ENCODE results near the gene USP16.

The USP16 gene

DNA sequence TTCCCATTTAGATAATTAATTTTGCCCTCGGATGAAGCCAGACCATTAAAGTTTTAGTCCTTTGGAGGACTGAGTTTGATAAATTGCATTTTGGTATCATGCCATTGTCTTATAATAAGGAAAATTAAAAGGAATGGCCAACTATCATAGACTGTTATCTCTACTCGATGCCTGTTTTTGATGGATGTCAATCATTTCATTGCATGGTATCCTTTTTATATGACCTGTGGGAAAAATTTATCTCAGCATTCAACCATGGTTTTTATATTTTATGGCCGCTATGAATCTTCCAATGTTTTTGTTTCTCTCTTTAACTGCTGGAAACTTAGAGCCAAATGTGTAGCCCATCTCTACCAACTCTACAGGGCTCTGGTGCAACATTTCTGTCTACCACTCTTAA lies 58.8 kb downstream of the USP16 start:
- DNase-seq (ENCODE audit: low read depth in 2 of 2) = no peak

DNA sequence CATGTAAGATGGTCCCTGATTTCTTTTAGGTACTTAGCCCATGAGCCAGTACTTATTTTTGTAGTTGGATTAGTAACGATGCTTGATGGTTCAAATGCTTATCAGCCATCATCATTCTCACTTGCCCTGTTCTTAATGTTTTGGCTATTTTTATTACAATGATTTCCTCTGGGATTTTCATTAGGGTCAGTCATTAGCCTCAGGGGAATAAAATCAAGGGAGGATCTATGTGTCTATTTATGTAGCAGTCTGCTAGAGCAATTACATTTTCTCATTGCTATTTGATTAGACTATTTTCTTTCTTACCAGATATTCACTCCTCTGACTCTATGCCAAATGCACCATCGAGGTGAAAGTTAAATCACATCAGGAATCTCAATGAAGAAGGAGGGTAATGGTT lies 59.9 kb downstream of the USP16 start:
- no peak for DNase-seq (ENCODE audit: low read depth in 2 of 2)

DNA sequence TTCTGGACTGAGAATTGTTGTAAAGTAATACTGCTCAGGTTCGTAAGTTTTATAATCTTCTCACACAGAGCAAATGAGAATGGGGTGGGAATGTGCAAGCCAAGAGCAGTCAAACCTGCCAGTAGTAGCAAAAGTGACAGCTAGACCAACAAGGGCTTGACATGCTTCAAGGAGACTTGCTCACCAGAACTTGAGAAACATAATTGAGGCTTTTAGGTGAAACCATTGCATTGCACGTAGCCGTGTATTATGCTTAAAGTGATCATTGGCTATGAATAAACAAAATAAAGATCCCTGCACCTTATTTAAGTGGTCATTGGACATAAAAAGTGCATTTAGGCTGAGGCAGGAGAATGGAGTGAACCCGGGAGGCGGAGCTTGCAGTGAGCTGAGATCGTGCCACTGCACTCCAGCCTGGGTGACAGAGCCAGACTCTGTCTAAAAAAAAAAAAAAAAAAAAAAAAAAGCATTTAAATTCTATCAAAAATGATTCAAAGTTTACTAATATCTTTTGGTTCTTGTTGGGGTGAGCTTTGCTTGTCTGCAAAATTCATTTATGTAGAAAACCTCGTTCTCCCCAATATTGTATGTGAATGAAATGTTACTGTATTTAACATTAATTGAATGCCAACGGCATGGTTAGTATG lies 60.8 kb downstream of the USP16 start:
- no peak for DNase-seq (ENCODE audit: low read depth in 2 of 2)

DNA sequence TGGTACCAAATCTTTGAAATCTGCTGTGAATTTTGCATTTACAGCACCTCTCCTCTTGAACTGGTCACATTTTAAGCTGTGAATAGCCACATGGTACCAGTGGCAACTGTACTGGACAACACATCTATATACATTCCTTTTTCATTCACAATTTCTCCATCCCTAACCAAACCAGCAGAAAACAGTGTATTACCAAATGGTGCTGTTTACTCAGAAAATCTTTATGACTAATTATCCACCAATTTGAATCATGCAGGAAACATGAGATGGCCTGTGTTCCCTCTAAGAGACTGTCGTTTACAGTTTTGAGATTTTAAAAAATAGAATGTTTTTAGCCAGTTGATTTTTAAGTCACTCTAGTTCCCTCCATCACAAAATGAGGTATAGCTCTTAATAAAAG lies 66.6 kb downstream of the USP16 start:
- no peak for DNase-seq (ENCODE audit: low read depth in 2 of 2)

DNA sequence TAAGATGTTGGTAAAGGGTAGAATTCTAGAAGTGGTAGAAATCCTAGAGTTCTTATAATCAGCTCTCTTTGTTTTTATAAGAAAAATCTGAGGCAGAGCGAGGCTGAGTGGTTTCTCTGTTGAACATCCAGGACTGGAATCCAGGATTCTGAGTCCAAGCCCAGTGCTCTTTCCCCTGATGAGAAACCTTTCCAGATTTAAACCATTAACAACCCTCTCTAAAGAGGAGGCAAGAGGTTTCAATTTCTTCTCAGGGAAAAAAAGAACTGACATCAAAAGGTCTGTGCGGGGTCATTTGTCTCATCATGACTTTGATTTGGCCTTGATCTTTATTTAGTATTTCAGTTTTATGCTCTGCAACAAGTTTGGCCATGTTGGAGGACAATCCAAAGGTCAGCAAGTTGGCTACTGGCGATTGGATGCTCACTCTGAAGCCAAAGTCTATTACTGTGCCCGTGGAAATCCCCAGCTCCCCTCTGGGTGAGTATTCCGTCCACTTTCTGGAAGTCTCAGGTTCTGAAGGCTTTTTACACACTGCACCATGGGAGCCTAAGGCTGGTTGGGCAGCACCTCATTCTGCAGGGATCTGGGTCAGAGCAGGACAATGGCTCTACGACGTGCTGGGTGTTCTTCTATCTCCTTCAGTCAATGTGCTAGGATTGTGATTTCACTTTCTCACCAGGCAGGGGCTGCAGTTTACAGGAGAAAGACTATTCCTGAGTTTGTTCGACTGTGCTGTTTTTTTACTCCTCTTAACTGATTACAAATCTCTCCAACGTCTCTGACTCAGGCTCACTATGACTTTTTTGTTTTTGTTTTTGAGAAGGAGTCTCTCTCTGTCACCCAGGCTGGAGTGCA lies 67.9 kb downstream of the USP16 start:
- no peak for DNase-seq (ENCODE audit: low read depth in 2 of 2)

DNA sequence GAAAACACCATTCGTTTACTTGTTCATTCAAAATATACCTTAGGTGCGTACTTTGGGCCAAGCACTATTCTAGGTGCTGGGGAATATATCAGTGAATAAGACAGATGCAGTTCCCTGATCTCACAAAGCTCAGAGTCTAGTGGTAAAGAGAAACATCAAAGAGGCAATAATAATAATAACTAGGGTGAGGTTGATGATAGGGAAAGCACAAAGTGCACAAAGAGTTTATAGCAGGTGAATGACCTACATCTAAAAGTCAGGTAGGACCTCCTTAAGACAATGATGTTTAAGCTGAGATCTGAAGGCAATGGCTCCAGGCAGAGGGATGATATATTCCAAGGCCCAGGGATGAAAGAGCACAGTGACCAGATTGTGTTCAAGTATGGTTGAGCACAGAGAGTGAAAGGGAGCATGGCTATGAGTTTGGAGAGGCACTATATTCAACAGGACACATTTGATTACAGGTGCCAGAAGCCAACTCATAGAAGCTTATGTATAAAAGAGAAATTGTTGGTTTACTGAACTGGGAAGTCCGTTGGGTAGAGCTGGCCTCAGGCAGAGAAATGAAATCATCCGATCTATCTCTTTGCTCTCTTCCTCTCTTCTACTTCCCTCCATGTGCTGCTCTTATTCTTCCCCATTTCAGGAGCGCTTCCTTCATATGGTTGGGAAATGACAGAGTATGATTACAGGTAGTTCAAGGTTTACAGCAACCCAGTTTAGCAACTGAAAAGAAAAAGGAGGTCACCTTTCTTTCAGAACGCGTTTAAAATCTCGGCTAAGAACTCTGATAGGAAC lies 71.9 kb downstream of the USP16 start:
- no peak for DNase-seq (ENCODE audit: low read depth in 2 of 2)

DNA sequence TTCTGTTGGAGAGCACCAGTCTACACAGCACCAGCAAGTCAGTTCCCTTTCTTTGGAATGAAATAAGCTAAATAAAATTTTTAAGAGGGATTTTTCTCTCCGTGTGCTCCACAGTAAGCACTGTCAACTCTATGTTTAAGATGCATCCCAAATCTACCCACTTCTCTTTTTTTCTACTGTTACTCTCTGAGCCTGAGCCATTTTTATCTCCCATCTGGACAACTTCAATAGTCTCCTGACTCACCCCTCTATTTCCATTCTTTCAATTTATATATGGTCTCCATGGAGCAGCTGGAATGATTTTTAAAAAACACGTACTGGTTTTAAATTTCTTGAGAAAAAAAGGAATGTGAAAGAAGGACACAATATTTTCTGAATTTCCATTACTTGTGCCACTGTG lies 73.7 kb downstream of the USP16 start:
- DNase-seq (ENCODE audit: low read depth in 2 of 2) = no peak

DNA sequence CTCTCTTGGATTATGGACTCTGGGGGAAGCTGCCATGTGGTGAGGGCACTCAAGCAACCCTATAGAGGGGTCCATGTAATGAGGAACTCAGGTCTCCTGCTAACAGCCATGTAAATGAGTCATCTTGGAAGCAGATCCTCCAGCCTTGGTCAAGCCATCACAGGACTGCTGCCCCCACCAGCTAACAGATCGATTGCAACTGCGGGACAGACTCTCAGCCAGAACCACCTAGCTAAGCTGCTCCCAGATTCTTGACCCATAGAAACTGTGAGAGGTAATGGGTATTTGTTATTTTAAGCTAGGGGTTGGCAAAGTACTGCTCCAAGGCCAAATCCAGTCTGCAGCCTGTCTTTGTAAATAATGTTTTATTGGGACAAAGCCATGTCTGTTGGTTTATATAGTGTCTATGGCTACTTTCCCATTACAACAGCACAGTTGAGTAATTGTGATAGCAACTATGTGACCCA lies 78.4 kb downstream of the USP16 start:
- DNase-seq (ENCODE audit: low read depth in 2 of 2) = no peak
